ENCODE data around the gene USP9X.

Gene USP9X

DNA sequence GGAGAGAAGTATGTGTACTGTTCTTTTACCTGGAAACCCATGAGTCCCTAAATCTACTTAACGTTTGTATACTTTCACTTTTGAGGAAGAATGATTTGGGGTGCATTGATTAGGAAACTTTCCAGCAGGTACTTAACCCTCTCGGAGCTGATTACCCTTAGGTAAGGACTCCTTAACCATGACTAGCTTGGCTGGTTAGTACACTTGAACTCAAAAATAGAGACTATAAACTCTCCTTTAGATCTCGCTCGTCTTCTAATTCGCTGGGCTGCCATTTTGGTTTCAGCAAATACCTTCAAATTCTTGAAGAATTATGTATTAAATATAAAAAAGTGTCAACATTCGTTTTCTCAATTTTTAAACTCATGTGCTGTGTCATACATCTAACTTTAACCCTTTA lies 2.0 kb downstream of the USP9X start:
- Histone ChIP-seq H3K4me2 (ENCODE audit: low read length) (peak overlapping the region; percentile 93), H4K20me1 (ENCODE audit: insufficient read depth, low read length) (no peaks in the 10 kb centered on the region), H3K9me3 (ENCODE audit: low read length) (no peaks in the 10 kb centered on the region), H3F3A (ENCODE audit: insufficient read depth, low read length) (no peaks in the 10 kb centered on the region), H3K27ac (ENCODE audit: low read depth, low read length, poor library complexity, severe bottlenecking) (no peak overlapping the region), H3K9me2 (ENCODE audit: low read depth, low read length) (no peaks in the 10 kb centered on the region), H3K4me1 (ENCODE audit: insufficient read depth, low read length, severe bottlenecking) (peaks cover 56% of the 10 kb centered on the region), H3K9ac (ENCODE audit: low read length) (peak overlapping the region; percentile 97), H3K4me3 (ENCODE audit: low read depth, low read length, poor library complexity, severe bottlenecking) (peak overlapping the region; percentile 92), H3K36me3 (ENCODE audit: insufficient read depth, low read length) (peaks cover 17% of the 10 kb centered on the region; the same call in 1 of the 2 replicates), H3K27me3 (ENCODE audit: insufficient read depth, low read length) (no peaks in the 10 kb centered on the region), H3K79me2 (ENCODE audit: insufficient read depth, low read length) (peaks cover 63% of the 10 kb centered on the region), H2AFZ (ENCODE audit: low read length) (no peak overlapping the region)
- TF ChIP-seq, protein P1, sequence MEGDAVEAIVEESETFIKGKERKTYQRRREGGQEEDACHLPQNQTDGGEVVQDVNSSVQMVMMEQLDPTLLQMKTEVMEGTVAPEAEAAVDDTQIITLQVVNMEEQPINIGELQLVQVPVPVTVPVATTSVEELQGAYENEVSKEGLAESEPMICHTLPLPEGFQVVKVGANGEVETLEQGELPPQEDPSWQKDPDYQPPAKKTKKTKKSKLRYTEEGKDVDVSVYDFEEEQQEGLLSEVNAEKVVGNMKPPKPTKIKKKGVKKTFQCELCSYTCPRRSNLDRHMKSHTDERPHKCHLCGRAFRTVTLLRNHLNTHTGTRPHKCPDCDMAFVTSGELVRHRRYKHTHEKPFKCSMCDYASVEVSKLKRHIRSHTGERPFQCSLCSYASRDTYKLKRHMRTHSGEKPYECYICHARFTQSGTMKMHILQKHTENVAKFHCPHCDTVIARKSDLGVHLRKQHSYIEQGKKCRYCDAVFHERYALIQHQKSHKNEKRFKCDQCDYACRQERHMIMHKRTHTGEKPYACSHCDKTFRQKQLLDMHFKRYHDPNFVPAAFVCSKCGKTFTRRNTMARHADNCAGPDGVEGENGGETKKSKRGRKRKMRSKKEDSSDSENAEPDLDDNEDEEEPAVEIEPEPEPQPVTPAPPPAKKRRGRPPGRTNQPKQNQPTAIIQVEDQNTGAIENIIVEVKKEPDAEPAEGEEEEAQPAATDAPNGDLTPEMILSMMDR (IDR thresholded peaks at IDR 0.05; ENCODE audit: low read length), result no peak
- no peak for TF ChIP-seq EZH2 (IDR thresholded peaks at IDR 0.05; ENCODE audit: borderline replicate concordance, low read length)

DNA sequence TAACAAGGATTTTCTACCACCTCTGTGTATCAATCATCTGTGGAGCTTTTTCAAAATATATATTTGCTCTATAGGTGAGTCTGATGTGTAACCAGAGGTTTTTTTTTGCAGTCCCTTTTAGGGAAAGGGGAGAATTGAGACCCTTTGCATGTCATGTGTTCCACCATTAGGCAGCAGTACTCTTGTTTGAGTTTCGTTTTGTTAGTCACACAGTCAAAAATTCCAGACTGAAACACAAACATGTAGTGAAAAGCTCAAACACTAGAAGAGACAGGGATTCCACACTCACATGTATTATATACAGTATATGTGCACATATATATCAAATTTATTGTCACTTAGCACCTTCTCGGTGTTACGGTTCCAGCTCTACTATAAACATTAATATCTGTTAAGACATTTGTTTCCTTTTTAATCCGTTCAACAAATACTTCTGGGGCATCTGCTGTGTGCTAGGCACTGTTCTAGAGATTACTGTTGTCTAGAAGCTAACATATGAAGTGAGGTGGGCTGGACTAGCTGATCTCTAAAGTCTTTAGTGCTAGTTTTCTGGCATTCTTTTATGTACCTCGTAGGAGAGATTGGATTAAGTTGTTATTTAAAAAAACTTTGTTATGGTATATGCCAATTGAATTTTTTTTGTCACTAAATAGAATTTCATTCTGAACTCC lies 5.5 kb downstream of the USP9X start:
- peaks cover 21% of the 10 kb centered on the region; the same call in 1 of the 2 replicates for H3K36me3 ChIP-seq (ENCODE audit: insufficient read depth, low read length)

DNA sequence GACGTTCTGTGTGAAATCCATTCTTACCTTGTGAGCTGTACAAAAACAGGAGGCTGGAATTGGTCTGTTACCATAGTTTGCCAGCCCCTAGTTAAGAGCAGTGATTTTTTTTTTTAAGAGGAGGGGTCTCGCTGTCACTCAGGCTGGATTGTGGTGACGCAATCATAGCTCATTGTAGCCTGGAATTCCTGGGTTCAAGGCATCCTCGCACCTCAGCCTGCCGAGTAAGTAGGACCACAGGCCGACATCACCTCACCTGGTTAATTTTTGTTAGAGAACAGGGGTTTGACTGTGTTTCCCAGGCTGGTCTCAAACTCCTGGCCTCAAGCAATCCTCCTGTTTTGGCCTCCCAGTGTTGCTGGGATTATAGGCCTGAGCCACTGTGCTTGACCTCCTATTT lies 7.5 kb downstream of the USP9X start:
- H4K20me1 ChIP-seq (ENCODE audit: insufficient read depth, low read length), result no peaks in the 10 kb centered on the region

More for the DNA sequence above, 5.5 kb downstream of the USP9X start:
- no peak overlapping the region for H2AFZ ChIP-seq (ENCODE audit: low read length)
- H3K79me2 ChIP-seq (ENCODE audit: insufficient read depth, low read length), result peaks cover 98% of the 10 kb centered on the region
- H3K27me3 ChIP-seq (ENCODE audit: insufficient read depth, low read length), result no peaks in the 10 kb centered on the region
- H3K9me2 ChIP-seq (ENCODE audit: low read depth, low read length), result no peaks in the 10 kb centered on the region
- no peaks in the 10 kb centered on the region for H3K9me3 ChIP-seq (ENCODE audit: low read length)
- H3F3A ChIP-seq (ENCODE audit: insufficient read depth, low read length), result no peaks in the 10 kb centered on the region
- H3K9ac ChIP-seq (ENCODE audit: low read length), result no peak overlapping the region
- peaks cover 49% of the 10 kb centered on the region for H3K4me1 ChIP-seq (ENCODE audit: insufficient read depth, low read length, severe bottlenecking)
- no peak for TF ChIP-seq EZH2 (IDR thresholded peaks at IDR 0.05; ENCODE audit: borderline replicate concordance, low read length)
- TF ChIP-seq, protein P1 (IDR thresholded peaks at IDR 0.05; ENCODE audit: low read length), result no peak
- H3K4me3 ChIP-seq (ENCODE audit: low read depth, low read length, poor library complexity, severe bottlenecking), result peak overlapping the region; percentile 24
- H4K20me1 ChIP-seq (ENCODE audit: insufficient read depth, low read length), result no peaks in the 10 kb centered on the region
- peak overlapping the region; percentile 44; the same call in 1 of the 2 replicates for H3K4me2 ChIP-seq (ENCODE audit: low read length)
- no peak overlapping the region for H3K27ac ChIP-seq (ENCODE audit: low read depth, low read length, poor library complexity, severe bottlenecking)

More for the DNA sequence above, 7.5 kb downstream of the USP9X start:
- Histone ChIP-seq H3K27me3 (ENCODE audit: insufficient read depth, low read length) (no peaks in the 10 kb centered on the region), H3K27ac (ENCODE audit: low read depth, low read length, poor library complexity, severe bottlenecking) (no peak overlapping the region), H3F3A (ENCODE audit: insufficient read depth, low read length) (no peaks in the 10 kb centered on the region), H2AFZ (ENCODE audit: low read length) (no peak overlapping the region), H3K9me3 (ENCODE audit: low read length) (no peaks in the 10 kb centered on the region), H3K36me3 (ENCODE audit: insufficient read depth, low read length) (peaks cover 21% of the 10 kb centered on the region; the same call in 1 of the 2 replicates), H3K9ac (ENCODE audit: low read length) (no peak overlapping the region), H3K4me2 (ENCODE audit: low read length) (no peak overlapping the region), H3K79me2 (ENCODE audit: insufficient read depth, low read length) (peaks cover 100% of the 10 kb centered on the region), H3K4me3 (ENCODE audit: low read depth, low read length, poor library complexity, severe bottlenecking) (no peak overlapping the region), H3K9me2 (ENCODE audit: low read depth, low read length) (no peaks in the 10 kb centered on the region), H3K4me1 (ENCODE audit: insufficient read depth, low read length, severe bottlenecking) (peaks cover 43% of the 10 kb centered on the region)
- TF ChIP-seq EZH2 (IDR thresholded peaks at IDR 0.05; ENCODE audit: borderline replicate concordance, low read length), result no peak
- TF ChIP-seq, protein P1 (IDR thresholded peaks at IDR 0.05; ENCODE audit: low read length), result no peak

All from OCI-LY1 (cell line).